Progenitor cell of endocrine pancreas (in vitro differentiated cells): Measurements from ENCODE around the gene COX6A2. TPM values are rescaled to one million over a fixed set of nuclear protein-coding genes. Genes with fewer than 3 reads are reported as not detected.

Source experiments
- DNase-seq: peaks from one replicate; pipeline ENCODE4 v3.0.0; 2021; ENCODE audit warnings: low spot score; ENCODE audit not compliant: unreplicated experiment
- H3K27ac Mint-ChIP-seq: 2 replicates; pipeline ENCODE4 v1.8.0; 2021; ENCODE audit warnings: mild to moderate bottlenecking, moderate library complexity, mixed read lengths
- H3K27me3 Mint-ChIP-seq: 2 replicates; pipeline ENCODE4 v1.8.0; 2021; ENCODE audit warnings: mixed read lengths
- H3K36me3 Mint-ChIP-seq: 2 replicates; pipeline ENCODE4 v1.8.0; 2022; ENCODE audit warnings: mixed read lengths; ENCODE audit not compliant: insufficient read depth
- H3K4me1 Mint-ChIP-seq: 2 replicates; pipeline ENCODE4 v1.8.0; 2021; ENCODE audit warnings: low read depth, mixed read lengths
- H3K4me3 Mint-ChIP-seq: 2 replicates; pipeline ENCODE4 v1.8.0; 2021; ENCODE audit warnings: low read depth, mild to moderate bottlenecking, moderate library complexity, mixed read lengths
- H3K9me3 Mint-ChIP-seq: 2 replicates; pipeline ENCODE4 v1.8.0; 2021; ENCODE audit warnings: low read depth, mixed read lengths
- CTCF ChIP-seq: fragments of 200-600 bp; sonication (generic); IDR thresholded peaks from one replicate; pipeline ENCODE4 v1.5.0; 2021; ENCODE audit warnings: antibody characterized with exemption, mild to moderate bottlenecking; ENCODE audit not compliant: unreplicated experiment
- total RNA-seq: library from RNA; stranded (reverse); gene quantifications from 2 replicates; pipeline ENCODE4 v1.2.1, GENCODE V29; 2021

Gene COX6A2
- total RNA-seq, 1 donor from 2014 or later = not detected

GRCh38 chr16:31436221-31437045 is 8.3 kb upstream of the COX6A2 start:
- DNase-seq = no peak

GRCh38 chr16:31435341-31436220 is 7.4 kb upstream of the COX6A2 start:
- no peaks in the 10 kb centered on the region for H3K9me3 Mint-ChIP-seq
- no peak overlapping the region for H3K4me3 Mint-ChIP-seq
- H3K36me3 Mint-ChIP-seq = no peaks in the 10 kb centered on the region
- peaks cover 4% of the 10 kb centered on the region for H3K27me3 Mint-ChIP-seq
- no peaks in the 10 kb centered on the region for H3K4me1 Mint-ChIP-seq
- TF ChIP-seq CTCF = no peak
- DNase-seq = no peak
- no peak overlapping the region for H3K27ac Mint-ChIP-seq

More at GRCh38 chr16:31436221-31437045, 8.3 kb upstream of the COX6A2 start:
- Mint-ChIP-seq H3K4me1 (no peaks in the 10 kb centered on the region), H3K27ac (no peak overlapping the region), H3K4me3 (no peak overlapping the region), H3K36me3 (no peaks in the 10 kb centered on the region), H3K27me3 (no peaks in the 10 kb centered on the region), H3K9me3 (no peaks in the 10 kb centered on the region)
- no peak for TF ChIP-seq CTCF

- DNase-seq = no peak
- peaks cover 20% of the 10 kb centered on the region for H3K27me3 Mint-ChIP-seq
- TF ChIP-seq CTCF = no peak
- no peaks in the 10 kb centered on the region for H3K36me3 Mint-ChIP-seq
- no peak overlapping the region for H3K4me3 Mint-ChIP-seq
- H3K4me1 Mint-ChIP-seq = no peaks in the 10 kb centered on the region
- no peaks in the 10 kb centered on the region for H3K9me3 Mint-ChIP-seq
- no peak overlapping the region for H3K27ac Mint-ChIP-seq
These were observed 2.4 kb upstream of the COX6A2 start for GRCh38 chr16:31430380-31431052.

- no peak overlapping the region for H3K27ac Mint-ChIP-seq
- H3K27me3 Mint-ChIP-seq = peaks cover 27% of the 10 kb centered on the region
- no peaks in the 10 kb centered on the region for H3K36me3 Mint-ChIP-seq
- H3K4me1 Mint-ChIP-seq = no peaks in the 10 kb centered on the region
- no peaks in the 10 kb centered on the region for H3K9me3 Mint-ChIP-seq
- TF ChIP-seq CTCF = no peak
- no peak for DNase-seq
- H3K4me3 Mint-ChIP-seq = no peak overlapping the region
These were observed 1.6 kb upstream of the COX6A2 start for GRCh38 chr16:31429796-31430195.

- Mint-ChIP-seq H3K27ac (no peak overlapping the region), H3K4me1 (no peaks in the 10 kb centered on the region), H3K9me3 (no peaks in the 10 kb centered on the region), H3K36me3 (no peaks in the 10 kb centered on the region), H3K4me3 (no peak overlapping the region), H3K27me3 (peaks cover 29% of the 10 kb centered on the region)
- no peak for TF ChIP-seq CTCF
- no peak for DNase-seq
These were observed 1.2 kb upstream of the COX6A2 start for GRCh38 chr16:31429314-31429713.
